WTC11 (cell line): Measurements from ENCODE around the gene CYP3A4.

Experiments used
- ATF1 ChIP-seq: sonication (generic); formaldehyde crosslinking; IDR thresholded peaks from 2 replicates; pipeline ENCODE4 v1.8.1; 2023; ENCODE audit warnings: mild to moderate bottlenecking, moderate library complexity, missing genetic modification reagents
- CREB1 ChIP-seq: sonication (generic); formaldehyde crosslinking; IDR thresholded peaks from 2 replicates; pipeline ENCODE4 v1.8.0; 2023; ENCODE audit warnings: mild to moderate bottlenecking, missing genetic modification reagents
- ETV6 ChIP-seq: sonication (generic); formaldehyde crosslinking; IDR thresholded peaks from 2 replicates; pipeline ENCODE4 v1.8.1; 2022; ENCODE audit warnings: mild to moderate bottlenecking, missing genetic modification reagents
- FOXP1 ChIP-seq: sonication (generic); formaldehyde crosslinking; IDR thresholded peaks from 2 replicates; pipeline ENCODE4 v1.8.0; 2022; ENCODE audit warnings: missing genetic modification reagents, mild to moderate bottlenecking, moderate library complexity, borderline replicate concordance
- GABPB1 ChIP-seq: sonication (generic); formaldehyde crosslinking; IDR thresholded peaks from 2 replicates; pipeline ENCODE4 v1.8.1; 2023; ENCODE audit warnings: mild to moderate bottlenecking, missing genetic modification reagents
- HMGA2 ChIP-seq: fragments of 250-450 bp; sonication (Bioruptor Pico); IDR thresholded peaks from 2 replicates; pipeline ENCODE4 v1.4.0; 2021; ENCODE audit warnings: mild to moderate bottlenecking, moderate library complexity
- JUN ChIP-seq: sonication (generic); formaldehyde crosslinking; IDR thresholded peaks from 2 replicates; pipeline ENCODE4 v1.8.0; 2023; ENCODE audit warnings: mild to moderate bottlenecking, missing genetic modification reagents
- NR2C2 ChIP-seq: sonication (generic); formaldehyde crosslinking; IDR thresholded peaks from 2 replicates; pipeline ENCODE4 v1.8.0; 2022; ENCODE audit warnings: mild to moderate bottlenecking, missing genetic modification reagents
- SMAD4 ChIP-seq: sonication (generic); formaldehyde crosslinking; IDR thresholded peaks from 2 replicates; pipeline ENCODE4 v1.8.0; 2022; ENCODE audit warnings: mild to moderate bottlenecking, missing genetic modification reagents
- TF ChIP-seq, protein P1 (sequence below): sonication (generic); formaldehyde crosslinking; IDR thresholded peaks from 2 replicates; pipeline ENCODE4 v1.8.1; 2023; ENCODE audit warnings: mild to moderate bottlenecking, missing genetic modification reagents
- TF ChIP-seq, protein P2 (sequence below): fragments of 200-600 bp; IDR thresholded peaks from 2 replicates; pipeline ENCODE4 v1.8.0; 2022; ENCODE audit warnings: antibody characterized with exemption
- TF ChIP-seq, protein P3 (sequence below): sonication (generic); formaldehyde crosslinking; IDR thresholded peaks from 2 replicates; pipeline ENCODE4 v1.8.1; 2023; ENCODE audit warnings: mild to moderate bottlenecking, missing genetic modification reagents, moderate library complexity
- TF ChIP-seq, protein P4 (sequence below): sonication (generic); formaldehyde crosslinking; IDR thresholded peaks from 2 replicates; pipeline ENCODE4 v1.8.0; 2022; ENCODE audit warnings: mild to moderate bottlenecking, missing genetic modification reagents

DNA sequence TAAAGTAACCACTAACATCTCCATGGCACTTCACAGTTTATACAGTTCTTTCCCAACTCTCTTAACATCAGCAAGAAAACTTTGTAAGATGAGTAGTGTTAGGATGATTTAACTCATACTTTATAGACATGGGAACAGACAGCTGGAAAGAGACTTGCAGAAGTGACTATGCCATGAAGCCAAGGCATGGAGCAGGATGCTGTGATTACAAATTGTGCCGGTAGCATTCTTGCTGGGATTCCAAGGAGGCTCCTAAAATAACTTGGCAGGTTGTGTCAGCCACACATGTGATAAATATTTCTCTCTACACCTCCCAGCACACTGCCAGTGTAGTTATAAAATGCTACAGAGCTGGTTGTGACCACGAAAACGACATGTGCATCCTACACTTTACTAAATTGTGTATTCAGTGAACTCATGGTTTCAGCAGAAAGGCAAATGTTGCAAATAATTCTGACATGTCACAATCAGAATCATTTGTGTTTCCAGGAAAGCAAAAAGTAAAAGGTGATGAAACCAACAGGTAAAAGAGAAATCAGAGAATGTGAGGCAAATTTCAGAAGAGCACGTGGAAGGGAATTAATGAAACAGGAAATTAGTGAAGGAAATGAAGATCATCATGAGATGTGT, 5.6 kb upstream of the CYP3A4 start:
- no peak for TF ChIP-seq ETV6 (CRISPR knock-in tag)
- TF ChIP-seq, protein P1, sequence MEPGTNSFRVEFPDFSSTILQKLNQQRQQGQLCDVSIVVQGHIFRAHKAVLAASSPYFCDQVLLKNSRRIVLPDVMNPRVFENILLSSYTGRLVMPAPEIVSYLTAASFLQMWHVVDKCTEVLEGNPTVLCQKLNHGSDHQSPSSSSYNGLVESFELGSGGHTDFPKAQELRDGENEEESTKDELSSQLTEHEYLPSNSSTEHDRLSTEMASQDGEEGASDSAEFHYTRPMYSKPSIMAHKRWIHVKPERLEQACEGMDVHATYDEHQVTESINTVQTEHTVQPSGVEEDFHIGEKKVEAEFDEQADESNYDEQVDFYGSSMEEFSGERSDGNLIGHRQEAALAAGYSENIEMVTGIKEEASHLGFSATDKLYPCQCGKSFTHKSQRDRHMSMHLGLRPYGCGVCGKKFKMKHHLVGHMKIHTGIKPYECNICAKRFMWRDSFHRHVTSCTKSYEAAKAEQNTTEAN (CRISPR knock-in tag), result no peak
- TF ChIP-seq, protein P2, sequence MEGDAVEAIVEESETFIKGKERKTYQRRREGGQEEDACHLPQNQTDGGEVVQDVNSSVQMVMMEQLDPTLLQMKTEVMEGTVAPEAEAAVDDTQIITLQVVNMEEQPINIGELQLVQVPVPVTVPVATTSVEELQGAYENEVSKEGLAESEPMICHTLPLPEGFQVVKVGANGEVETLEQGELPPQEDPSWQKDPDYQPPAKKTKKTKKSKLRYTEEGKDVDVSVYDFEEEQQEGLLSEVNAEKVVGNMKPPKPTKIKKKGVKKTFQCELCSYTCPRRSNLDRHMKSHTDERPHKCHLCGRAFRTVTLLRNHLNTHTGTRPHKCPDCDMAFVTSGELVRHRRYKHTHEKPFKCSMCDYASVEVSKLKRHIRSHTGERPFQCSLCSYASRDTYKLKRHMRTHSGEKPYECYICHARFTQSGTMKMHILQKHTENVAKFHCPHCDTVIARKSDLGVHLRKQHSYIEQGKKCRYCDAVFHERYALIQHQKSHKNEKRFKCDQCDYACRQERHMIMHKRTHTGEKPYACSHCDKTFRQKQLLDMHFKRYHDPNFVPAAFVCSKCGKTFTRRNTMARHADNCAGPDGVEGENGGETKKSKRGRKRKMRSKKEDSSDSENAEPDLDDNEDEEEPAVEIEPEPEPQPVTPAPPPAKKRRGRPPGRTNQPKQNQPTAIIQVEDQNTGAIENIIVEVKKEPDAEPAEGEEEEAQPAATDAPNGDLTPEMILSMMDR, result no peak
- no peak for TF ChIP-seq FOXP1 (CRISPR knock-in tag)
- TF ChIP-seq, protein P3, sequence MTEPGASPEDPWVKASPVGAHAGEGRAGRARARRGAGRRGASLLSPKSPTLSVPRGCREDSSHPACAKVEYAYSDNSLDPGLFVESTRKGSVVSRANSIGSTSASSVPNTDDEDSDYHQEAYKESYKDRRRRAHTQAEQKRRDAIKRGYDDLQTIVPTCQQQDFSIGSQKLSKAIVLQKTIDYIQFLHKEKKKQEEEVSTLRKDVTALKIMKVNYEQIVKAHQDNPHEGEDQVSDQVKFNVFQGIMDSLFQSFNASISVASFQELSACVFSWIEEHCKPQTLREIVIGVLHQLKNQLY (CRISPR knock-in tag), result no peak
- no peak for TF ChIP-seq JUN (CRISPR knock-in tag)
- TF ChIP-seq ATF1, result no peak
- no peak for TF ChIP-seq CREB1 (CRISPR knock-in tag)
- no peak for TF ChIP-seq SMAD4 (CRISPR knock-in tag)
- TF ChIP-seq GABPB1, result no peak
- TF ChIP-seq HMGA2 (CRISPR knock-in tag), result no peak
- TF ChIP-seq, protein P4, sequence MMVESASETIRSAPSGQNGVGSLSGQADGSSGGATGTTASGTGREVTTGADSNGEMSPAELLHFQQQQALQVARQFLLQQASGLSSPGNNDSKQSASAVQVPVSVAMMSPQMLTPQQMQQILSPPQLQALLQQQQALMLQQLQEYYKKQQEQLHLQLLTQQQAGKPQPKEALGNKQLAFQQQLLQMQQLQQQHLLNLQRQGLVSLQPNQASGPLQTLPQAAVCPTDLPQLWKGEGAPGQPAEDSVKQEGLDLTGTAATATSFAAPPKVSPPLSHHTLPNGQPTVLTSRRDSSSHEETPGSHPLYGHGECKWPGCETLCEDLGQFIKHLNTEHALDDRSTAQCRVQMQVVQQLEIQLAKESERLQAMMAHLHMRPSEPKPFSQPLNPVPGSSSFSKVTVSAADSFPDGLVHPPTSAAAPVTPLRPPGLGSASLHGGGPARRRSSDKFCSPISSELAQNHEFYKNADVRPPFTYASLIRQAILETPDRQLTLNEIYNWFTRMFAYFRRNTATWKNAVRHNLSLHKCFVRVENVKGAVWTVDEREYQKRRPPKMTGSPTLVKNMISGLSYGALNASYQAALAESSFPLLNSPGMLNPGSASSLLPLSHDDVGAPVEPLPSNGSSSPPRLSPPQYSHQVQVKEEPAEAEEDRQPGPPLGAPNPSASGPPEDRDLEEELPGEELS (CRISPR knock-in tag), result no peak
- TF ChIP-seq NR2C2, result no peak
